Kidney epithelial cell (primary cell): ENCODE results near the gene ERGIC1. TPM values are rescaled to one million over a fixed set of nuclear protein-coding genes. Genes with fewer than 3 reads are reported as not detected.

ENCODE experiments used
- DNase-seq: peaks from one replicate; pipeline ENCODE4 v3.0.0-alpha.2; 2010; ENCODE audit warnings: low read depth
- H3K27me3 ChIP-seq: 2 replicates; pipeline ENCODE4 v1.6.0; 2011; ENCODE audit warnings: low read length; ENCODE audit not compliant: control insufficient read depth, insufficient read depth
- H3K36me3 ChIP-seq: 2 replicates; pipeline ENCODE4 v1.5.1; 2011; ENCODE audit warnings: low read length; ENCODE audit not compliant: control insufficient read depth, insufficient read depth
- H3K4me3 ChIP-seq: 2 replicates; pipeline ENCODE4 v1.5.1; 2011; ENCODE audit warnings: low read depth, mild to moderate bottlenecking, control low read depth, low read length
- CTCF ChIP-seq: IDR thresholded peaks from 2 replicates; pipeline ENCODE4 v1.5.1; 2011; ENCODE audit warnings: mild to moderate bottlenecking, moderate library complexity, low read length, control low read depth, inconsistent platforms; ENCODE audit not compliant: insufficient read depth, poor library complexity, severe bottlenecking
- total RNA-seq: library from RNA; depleted of rRNA; stranded (reverse); fragments of >200 nt; gene quantifications from 2 replicates; pipeline ENCODE4 v1.2.3, GENCODE V29; 2015

Gene ERGIC1
- total RNA-seq, 1 donor from 2014 or later, result 183 TPM

DNA sequence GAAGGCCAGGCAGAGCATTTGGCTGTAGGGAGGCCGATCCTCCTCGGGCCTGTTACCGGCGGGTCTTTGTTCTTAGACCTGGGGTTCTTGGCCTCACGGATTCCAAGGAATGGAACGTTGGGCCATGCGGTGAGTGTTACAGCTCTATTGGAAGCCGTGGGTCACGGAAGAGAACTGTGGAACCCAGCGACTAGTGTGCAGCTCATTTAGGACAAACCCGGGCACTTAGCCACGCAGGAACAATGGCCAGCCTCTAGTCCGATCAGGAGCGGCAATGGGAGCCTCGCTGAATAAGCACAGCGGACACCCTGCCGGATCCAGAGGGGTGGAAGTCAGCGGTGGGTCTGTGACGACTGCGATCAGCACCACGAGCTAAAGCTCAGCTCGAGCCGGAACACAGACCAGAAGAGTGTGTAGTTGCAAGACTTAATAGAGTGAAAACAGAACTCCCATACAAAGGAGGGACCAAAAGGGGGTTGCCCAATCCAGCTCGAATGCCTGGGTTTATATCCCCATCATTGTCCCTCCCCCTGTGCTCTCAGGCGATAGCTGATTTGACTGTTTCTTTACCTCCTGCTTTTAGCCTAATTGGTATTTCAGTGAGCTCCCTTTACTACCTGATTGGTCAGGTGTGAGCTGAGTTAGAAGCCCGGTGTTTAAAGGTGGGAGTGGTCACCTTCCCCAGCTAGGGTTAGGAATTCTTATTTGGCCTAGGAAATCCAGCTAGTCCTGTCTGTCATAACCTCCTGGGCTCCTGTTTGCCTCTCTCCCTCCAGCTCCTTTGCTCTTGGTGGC is 71.5 kb downstream of the ERGIC1 start:
- H3K27me3 ChIP-seq, result no peaks in the 10 kb centered on the region
- no peak for DNase-seq
- H3K36me3 ChIP-seq, result no peaks in the 10 kb centered on the region
- H3K4me3 ChIP-seq, result no peak overlapping the region
- TF ChIP-seq CTCF, result no peak

DNA sequence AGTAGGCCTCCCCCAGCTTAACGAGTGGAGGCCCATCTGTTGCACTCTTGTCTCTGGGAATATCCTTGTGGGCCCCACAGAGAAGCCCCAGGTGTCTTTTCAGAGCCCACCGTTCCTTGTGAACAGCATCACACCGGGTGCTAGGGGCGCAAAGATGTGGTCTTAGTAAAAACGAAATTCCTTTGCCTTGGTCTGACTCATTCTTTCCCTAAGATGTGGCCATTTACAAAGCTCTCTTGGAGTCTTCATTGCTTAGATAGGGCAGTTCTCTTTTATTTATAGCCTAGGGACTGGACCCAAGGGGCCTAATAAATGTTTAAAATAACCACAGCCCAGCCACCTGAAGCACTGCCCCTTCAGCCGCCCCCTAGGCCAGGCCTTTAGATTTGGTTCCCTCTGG is 72.4 kb downstream of the ERGIC1 start:
- Histone ChIP-seq H3K4me3 (no peak overlapping the region), H3K27me3 (no peaks in the 10 kb centered on the region), H3K36me3 (no peaks in the 10 kb centered on the region)
- no peak for DNase-seq
- no peak for TF ChIP-seq CTCF

- no peak overlapping the region for H3K4me3 ChIP-seq
- H3K36me3 ChIP-seq, result no peaks in the 10 kb centered on the region
- no peak for DNase-seq
- TF ChIP-seq CTCF, result no peak
- no peaks in the 10 kb centered on the region for H3K27me3 ChIP-seq
Observed at GRCh38 chr5:172906888-172907287, 72.8 kb downstream of the ERGIC1 start.

- DNase-seq, result no peak
- Histone ChIP-seq H3K27me3 (no peaks in the 10 kb centered on the region), H3K36me3 (no peaks in the 10 kb centered on the region)
Observed at GRCh38 chr5:172907657-172908056, 73.6 kb downstream of the ERGIC1 start.

DNA sequence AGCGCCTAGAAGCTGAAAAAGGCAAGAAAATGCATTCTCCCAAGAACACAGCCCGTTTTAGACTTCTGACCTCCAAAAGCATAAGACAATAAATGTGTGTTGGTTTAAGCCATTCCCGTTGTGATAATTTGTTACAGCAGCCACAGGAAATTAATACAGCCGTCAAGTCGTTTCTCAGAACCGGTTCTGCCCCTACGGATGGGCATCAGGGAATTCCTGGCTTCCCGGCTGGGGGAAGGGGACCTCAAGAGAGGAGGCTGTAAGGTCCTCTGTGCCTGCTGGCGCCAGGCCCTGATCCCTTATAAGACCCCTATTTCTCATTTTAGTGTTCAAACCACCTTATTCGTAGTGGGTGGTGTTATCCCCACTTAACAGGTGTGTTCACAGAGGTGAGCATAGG is 74.6 kb downstream of the ERGIC1 start:
- DNase-seq, result no peak
- no peak for TF ChIP-seq CTCF
- Histone ChIP-seq H3K4me3 (no peak overlapping the region), H3K36me3 (no peaks in the 10 kb centered on the region), H3K27me3 (no peaks in the 10 kb centered on the region)

More at GRCh38 chr5:172907657-172908056, 73.6 kb downstream of the ERGIC1 start:
- TF ChIP-seq CTCF, result no peak
- H3K4me3 ChIP-seq, result no peak overlapping the region
